Measurements from ENCODE around the gene STEEP1. TPM values are rescaled to one million over a fixed set of nuclear protein-coding genes. Genes with fewer than 3 reads are reported as not detected.

Gene STEEP1
- total RNA-seq, 1 donor from 2014 or later, result 20.1 TPM

- ATAC-seq, result no peak
- DNase-seq, result no peak
- Histone ChIP-seq H3K27me3 (ENCODE audit: low read depth) (no peaks in the 10 kb centered on the region), H3K27ac (no peak overlapping the region), H3K36me3 (no peaks in the 10 kb centered on the region), H3K4me3 (no peak overlapping the region), H3K9me3 (no peaks in the 10 kb centered on the region), H3K4me1 (no peaks in the 10 kb centered on the region)
- TF ChIP-seq CTCF (IDR thresholded peaks at IDR 0.05), result no peak
- intact Hi-C loops (cut with DNase I), result no loop called here
These were observed 15.7 kb downstream of the STEEP1 start for GRCh38 chrX:119549327-119550016.

- TF ChIP-seq CTCF (IDR thresholded peaks at IDR 0.05), result no peak
- ATAC-seq (no peak), DNase-seq (no peak)
- Histone ChIP-seq H3K36me3 (peaks cover 22% of the 10 kb centered on the region), H3K9me3 (no peaks in the 10 kb centered on the region), H3K27me3 (ENCODE audit: low read depth) (no peaks in the 10 kb centered on the region), H3K4me1 (no peaks in the 10 kb centered on the region), H3K27ac (no peak overlapping the region), H3K4me3 (no peak overlapping the region)
- intact Hi-C loops (cut with DNase I), result no loop called here
These were observed 24.0 kb downstream of the STEEP1 start for GRCh38 chrX:119541188-119541587.

GRCh38 chrX:119539872-119540271, 25.3 kb downstream of the STEEP1 start:
- no peak overlapping the region for H3K27ac ChIP-seq
- no peak for ATAC-seq
- peaks cover 22% of the 10 kb centered on the region for H3K36me3 ChIP-seq
- no peaks in the 10 kb centered on the region for H3K27me3 ChIP-seq (ENCODE audit: low read depth)
- H3K4me3 ChIP-seq, result no peak overlapping the region
- no peaks in the 10 kb centered on the region for H3K9me3 ChIP-seq
- no peaks in the 10 kb centered on the region for H3K4me1 ChIP-seq
- no peak for TF ChIP-seq CTCF (IDR thresholded peaks at IDR 0.05)
- intact Hi-C loops (cut with DNase I), result no loop called here
- DNase-seq, result no peak

- TF ChIP-seq CTCF (IDR thresholded peaks at IDR 0.05), result no peak
- intact Hi-C loops (cut with DNase I), result no loop called here
- H3K36me3 ChIP-seq, result peaks cover 22% of the 10 kb centered on the region
- H3K27ac ChIP-seq, result no peak overlapping the region
- H3K4me3 ChIP-seq, result no peak overlapping the region
- no peaks in the 10 kb centered on the region for H3K4me1 ChIP-seq
- no peak for DNase-seq
- no peaks in the 10 kb centered on the region for H3K9me3 ChIP-seq
- H3K27me3 ChIP-seq (ENCODE audit: low read depth), result no peaks in the 10 kb centered on the region
- no peak for ATAC-seq
These were observed 27.7 kb downstream of the STEEP1 start for GRCh38 chrX:119537487-119537886.

- no peaks in the 10 kb centered on the region for H3K36me3 ChIP-seq
- no peak overlapping the region for H3K27ac ChIP-seq
- no peaks in the 10 kb centered on the region for H3K4me1 ChIP-seq
- intact Hi-C loops (cut with DNase I), result no loop called here
- H3K27me3 ChIP-seq (ENCODE audit: low read depth), result no peaks in the 10 kb centered on the region
- no peak overlapping the region for H3K4me3 ChIP-seq
- no peak for DNase-seq
- ATAC-seq, result no peak
- TF ChIP-seq CTCF (IDR thresholded peaks at IDR 0.05), result no peak
- H3K9me3 ChIP-seq, result no peaks in the 10 kb centered on the region
These were observed 35.6 kb downstream of the STEEP1 start for GRCh38 chrX:119529345-119530276.
